H1 (cell line): ENCODE measurements around the gene SIM2. TPM values are rescaled to one million over a fixed set of nuclear protein-coding genes. Genes with fewer than 3 reads are reported as not detected.

ENCODE experiments used
- CTCF ChIA-PET: fragments of 300-600 bp; sonication (Branson Sonifier 250); formaldehyde crosslinking; loops from one replicate; lab custom pipeline; 2021; ENCODE audit not compliant: partially characterized antibody; lab: Charles Lee
- POLR2A ChIA-PET: fragments of 300-600 bp; sonication (Branson Sonifier 250); formaldehyde crosslinking; loops from one replicate; lab custom pipeline; 2021; ENCODE audit warnings: inconsistent platforms; ENCODE audit not compliant: partially characterized antibody; lab: Charles Lee
- DNase-seq, 2 experiments: peaks; one replicate each; pipeline versions ENCODE4 v3.0.0 to v3.0.0-alpha.2; 2010 to 2022; ENCODE audit warnings: low spot score in 2 of 2, low read depth in 1 of 2, mixed read lengths in 1 of 2
- FAIRE-seq: peaks from 2 replicates; lab custom pipeline; 2011; peaks lifted over from hg19 to GRCh38; lab: Jason Lieb, UNC
- H2AFZ ChIP-seq: 2 replicates; pipeline ENCODE4 v1.8.1; 2012; ENCODE audit warnings: low read length, inconsistent platforms
- H2AK5ac ChIP-seq: 2 replicates; pipeline ENCODE4 v1.6.1; 2013; ENCODE audit warnings: low read depth, low read length
- H2BK120ac ChIP-seq: replicated peaks from 2 replicates; pipeline ENCODE3; 2013; ENCODE audit warnings: low read depth, low read length, inconsistent platforms
- H2BK12ac ChIP-seq: 2 replicates; pipeline ENCODE4 v1.6.1; 2013; ENCODE audit warnings: low read depth, low read length
- H2BK15ac ChIP-seq: 2 replicates; pipeline ENCODE4 v1.6.1; 2013; ENCODE audit warnings: low read length
- H2BK20ac ChIP-seq: 2 replicates; pipeline ENCODE4 v1.6.1; 2013; ENCODE audit warnings: low read length
- H2BK5ac ChIP-seq: 2 replicates; pipeline ENCODE4 v1.6.1; 2013; ENCODE audit warnings: low read depth, low read length
- H3K14ac ChIP-seq: 2 replicates; pipeline ENCODE4 v1.6.1; 2013; ENCODE audit warnings: inconsistent platforms; ENCODE audit not compliant: insufficient read length
- H3K18ac ChIP-seq: 2 replicates; pipeline ENCODE4 v1.6.1; 2013; ENCODE audit warnings: low read length; ENCODE audit errors: extremely low read depth
- H3K23ac ChIP-seq: 2 replicates; pipeline ENCODE4 v1.6.1; 2013; ENCODE audit warnings: inconsistent platforms; ENCODE audit not compliant: insufficient read length
- H3K23me2 ChIP-seq: 2 replicates; pipeline ENCODE4 v1.6.1; 2013; ENCODE audit warnings: low read depth, low read length
- H3K27ac ChIP-seq: 2 replicates; pipeline ENCODE4 v1.6.1; 2011; ENCODE audit warnings: low read depth, low read length, inconsistent platforms
- H3K27me3 ChIP-seq, 4 experiments: replicated peaks in 1 of 4; 1 replicate in 1 of 4; 2 replicates in 3 of 4; pipeline versions ENCODE4 v1.6.1 to v1.8.1; 2011 to 2013; ENCODE audit warnings: low read length in 3 of 4, mild to moderate bottlenecking in 3 of 4, inconsistent platforms in 2 of 4, mixed read lengths in 2 of 4, moderate library complexity in 1 of 4; ENCODE audit not compliant: control insufficient read depth in 3 of 4, insufficient read depth in 3 of 4; ENCODE audit errors: extremely low read depth in 1 of 4
- H3K36me3 ChIP-seq, 4 experiments: 2 replicates each; pipeline versions ENCODE4 v1.6.1 to v1.8.1; 2011 to 2013; ENCODE audit warnings: mild to moderate bottlenecking in 4 of 4, low read length in 3 of 4, moderate library complexity in 2 of 4, control low read depth in 1 of 4, inconsistent platforms in 1 of 4; ENCODE audit not compliant: insufficient read depth in 4 of 4, control insufficient read depth in 2 of 4
- H3K4ac ChIP-seq: replicated peaks from 2 replicates; pipeline ENCODE3; 2013; ENCODE audit warnings: low read length, low read depth, mixed read lengths, inconsistent platforms; ENCODE audit not compliant: insufficient read length
- H3K4me1 ChIP-seq, 4 experiments: replicated peaks in 1 of 4; 1 replicate in 1 of 4; 2 replicates in 3 of 4; pipeline versions ENCODE4 v1.6.1 to v1.8.1; 2011 to 2013; ENCODE audit warnings: low read length in 3 of 4, inconsistent platforms in 2 of 4, mixed read lengths in 1 of 4; ENCODE audit not compliant: insufficient read depth in 4 of 4, control insufficient read depth in 3 of 4
- H3K4me2 ChIP-seq, 2 experiments: 2 replicates each; pipeline versions ENCODE4 v1.6.1 to v1.8.1; 2011 to 2013; ENCODE audit warnings: low read depth in 2 of 2, low read length in 2 of 2, control low read depth in 1 of 2, inconsistent platforms in 1 of 2, mild to moderate bottlenecking in 1 of 2; ENCODE audit not compliant: insufficient read depth in 1 of 2
- H3K4me3 ChIP-seq, 4 experiments: fragments of 200-600, 300-600 bp in 1 of 4; sonication (generic), shearing (Covaris generic), sonication (Bioruptor Twin) in 1 of 4; 2 replicates each; pipeline versions ENCODE4 v1.5.1 to v1.8.1; 2011 to 2016; ENCODE audit warnings: low read length in 4 of 4, low read depth in 3 of 4, control low read depth in 2 of 4, inconsistent platforms in 2 of 4, mild to moderate bottlenecking in 2 of 4, mixed read lengths in 1 of 4, moderate library complexity in 1 of 4; ENCODE audit not compliant: insufficient read depth in 2 of 4; ENCODE audit errors: extremely low read depth in 1 of 4
- H3K56ac ChIP-seq: replicated peaks from 2 replicates; pipeline ENCODE3; 2013; ENCODE audit warnings: low read depth, mild to moderate bottlenecking, mixed read lengths, low read length, inconsistent platforms; ENCODE audit not compliant: insufficient read length
- H3K79me1 ChIP-seq: 2 replicates; pipeline ENCODE4 v1.6.1; 2013; ENCODE audit warnings: low read depth, low read length, control low read depth
- H3K79me2 ChIP-seq, 2 experiments: 2 replicates each; pipeline versions ENCODE4 v1.6.1 to v1.8.1; 2012 to 2013; ENCODE audit warnings: low read length in 2 of 2, mild to moderate bottlenecking in 2 of 2, inconsistent platforms in 1 of 2; ENCODE audit not compliant: insufficient read depth in 2 of 2, control insufficient read depth in 1 of 2
- H3K9ac ChIP-seq, 4 experiments: replicated peaks in 1 of 4; 1 replicate in 1 of 4; 2 replicates in 3 of 4; pipeline versions ENCODE4 v1.6.1 to v1.8.1; 2011 to 2013; ENCODE audit warnings: low read depth in 3 of 4, low read length in 3 of 4, control low read depth in 2 of 4, mild to moderate bottlenecking in 2 of 4, moderate library complexity in 2 of 4, inconsistent platforms in 1 of 4; ENCODE audit errors: extremely low read depth in 1 of 4
- H3K9me3 ChIP-seq, 2 experiments: 2 replicates each; pipeline versions ENCODE4 v1.6.1 to v1.8.1; 2012 to 2013; ENCODE audit warnings: mild to moderate bottlenecking in 2 of 2, moderate library complexity in 2 of 2, control low read depth in 1 of 2, inconsistent platforms in 1 of 2, low read depth in 1 of 2, low read length in 1 of 2, mixed read lengths in 1 of 2; ENCODE audit not compliant: insufficient read depth in 2 of 2
- H4K20me1 ChIP-seq, 2 experiments: replicated peaks in 1 of 2; 2 replicates each; pipeline versions ENCODE3 to v1.8.1; 2011 to 2013; ENCODE audit warnings: inconsistent platforms in 2 of 2, low read length in 2 of 2, mild to moderate bottlenecking in 1 of 2; ENCODE audit not compliant: insufficient read depth in 2 of 2, control insufficient read depth in 1 of 2
- H4K5ac ChIP-seq: 2 replicates; pipeline ENCODE4 v1.6.1; 2013; ENCODE audit warnings: low read length, low read depth, mixed read lengths, inconsistent platforms; ENCODE audit not compliant: insufficient read length
- H4K8ac ChIP-seq: 2 replicates; pipeline ENCODE4 v1.8.0; 2013; ENCODE audit warnings: mild to moderate bottlenecking, moderate library complexity, low read length, inconsistent platforms; ENCODE audit not compliant: insufficient read depth; ENCODE audit errors: extremely low read depth
- H4K91ac ChIP-seq: replicated peaks from 2 replicates; pipeline ENCODE3; 2013; ENCODE audit warnings: low read length, mixed read lengths, inconsistent platforms; ENCODE audit not compliant: insufficient read length
- ATF2 ChIP-seq: IDR thresholded peaks from 2 replicates; pipeline ENCODE4 v1.6.1; 2012; ENCODE audit warnings: low read length, inconsistent platforms
- FOSL1 ChIP-seq: IDR thresholded peaks from 2 replicates; pipeline ENCODE4 v1.6.1; 2011; ENCODE audit warnings: mild to moderate bottlenecking, low read depth, low read length, moderate library complexity; ENCODE audit not compliant: insufficient read depth
- GTF2F1 ChIP-seq: IDR thresholded peaks from 2 replicates; pipeline ENCODE4 v1.6.1; 2012; ENCODE audit warnings: low read depth, low read length, improper control_type of control experiment, borderline replicate concordance
- KDM5A ChIP-seq: fragments of 200-600 bp; IDR thresholded peaks from 2 replicates; pipeline ENCODE4 v1.7.1; 2012; ENCODE audit warnings: mild to moderate bottlenecking, low read length, inconsistent platforms, mixed read lengths
- PHF8 ChIP-seq: fragments of 200-600 bp; sonication (generic); conservative IDR thresholded peaks from 2 replicates; pipeline ENCODE4 v1.7.1; 2012; ENCODE audit warnings: low read depth, mild to moderate bottlenecking, inconsistent platforms, low read length, moderate library complexity
- POLR2AphosphoS5 ChIP-seq: IDR thresholded peaks from 2 replicates; pipeline ENCODE4 v1.6.1; 2011; ENCODE audit warnings: low read depth, low read length
- POU5F1 ChIP-seq: IDR thresholded peaks from 2 replicates; pipeline ENCODE4 v1.6.1; 2011; ENCODE audit warnings: low read depth, mild to moderate bottlenecking, low read length, moderate library complexity
- RBBP5 ChIP-seq: IDR thresholded peaks from 2 replicates; pipeline ENCODE4 v1.7.1; 2012; ENCODE audit warnings: low read depth, mild to moderate bottlenecking, inconsistent platforms, low read length, moderate library complexity, borderline replicate concordance
- RXRA ChIP-seq: IDR thresholded peaks from 2 replicates; pipeline ENCODE4 v1.6.1; 2011; ENCODE audit warnings: low read depth, mild to moderate bottlenecking, low read length, moderate library complexity; ENCODE audit not compliant: insufficient read depth
- SAP30 ChIP-seq: fragments of 300-600 bp; sonication (generic); IDR thresholded peaks from 2 replicates; pipeline ENCODE4 v1.7.1; 2012; ENCODE audit warnings: low read length, moderate library complexity, mild to moderate bottlenecking, inconsistent platforms; ENCODE audit not compliant: insufficient read depth, insufficient replicate concordance
- TAF1 ChIP-seq: IDR thresholded peaks from 2 replicates; pipeline ENCODE4 v1.6.1; 2011; ENCODE audit warnings: mild to moderate bottlenecking, low read depth, low read length
- TBP ChIP-seq: IDR thresholded peaks from 2 replicates; pipeline ENCODE4 v1.6.1; 2011; ENCODE audit warnings: low read depth, low read length, improper control_type of control experiment
- TEAD4 ChIP-seq: IDR thresholded peaks from 2 replicates; pipeline ENCODE4 v1.6.1; 2012; ENCODE audit warnings: low read depth, low read length, inconsistent platforms, mixed read lengths
- WGBS, 2 experiments: shearing (Covaris generic) in 1 of 2; methylation state at CpG; one replicate each; pipeline versions ENCODE4 v1.1.6 to v1.1.7; 2013 to 2015; ENCODE audit warnings: low lambda C conversion rate in 2 of 2, mixed read lengths in 2 of 2, inconsistent platforms in 1 of 2, low coverage in 1 of 2, missing lambda C conversion rate in 1 of 2; ENCODE audit not compliant: insufficient replicate concordance in 2 of 2, insufficient coverage in 1 of 2, insufficient read length in 1 of 2; ENCODE audit errors: extremely low coverage in 1 of 2, missing lambda C conversion rate in 1 of 2; 5-methylcytosine and 5-hydroxymethylcytosine counted together
- polyA plus RNA-seq, 7 experiments: library from polyadenylated mRNA; depleted of rRNA in 3 of 7; stranded (reverse) in 5 of 7; unstranded in 2 of 7; fragments of >200 nt in 5 of 7; fragments of 200-250 nt in 2 of 7; gene quantifications; 1 replicate in 5 of 7; 2 replicates in 1 of 7; 4 replicates in 1 of 7; pipeline versions ENCODE4 v1.2.1 to v1.2.3, GENCODE V29; 2011 to 2013; ENCODE audit warnings: missing spikeins in 2 of 7, mixed read lengths in 2 of 7
- total RNA-seq: library from RNA; stranded (reverse); fragmentation: NEBNext Ultra II Directional; extraction: Animal tissue kit (Norgen Biotek cat#: 25700); gene quantifications from 2 replicates; pipeline ENCODE4 v1.2.1, GENCODE V29; 2021

SIM2 gene
- total and polyA plus RNA-seq, 2 of the 8 experiments (the other 6 are each of a cell fraction or from before 2014, with no cell fraction given): 0.05 to 0.26 TPM

- no peak overlapping the region for H2BK120ac ChIP-seq
- TF ChIP-seq RBBP5 (no peak), TBP (no peak), ATF2 (no peak), POLR2AphosphoS5 (no peak), GTF2F1 (no peak), POU5F1 (no peak), RXRA (no peak), SAP30 (no peak), PHF8 (no peak), FOSL1 (no peak), TAF1 (no peak), KDM5A (no peak), TEAD4 (no peak)
Measured at GRCh38 chr21:36766511-36766910, 67.6 kb downstream of the SIM2 start.

More at GRCh38 chr21:36766511-36766910, 67.6 kb downstream of the SIM2 start:
- Histone ChIP-seq H2AFZ (no peak overlapping the region), H4K8ac (no peak overlapping the region; the same call in 1 of the 2 replicates), H4K91ac (no peak overlapping the region), H3K27me3 (no peaks in the 10 kb centered on the region), H3K23me2 (no peaks in the 10 kb centered on the region), H2BK5ac (no peak overlapping the region), H3K14ac (no peak overlapping the region), H3K4me2 (no peak overlapping the region), H4K5ac (no peak overlapping the region), H3K9ac (no peak overlapping the region), H3K79me2 (no peaks in the 10 kb centered on the region), H3K4ac (no peak overlapping the region), H3K4me1 (peaks cover 0 to 3% (median 0%) of the 10 kb centered on the region in 4 experiments; a peak in 3 of 7 replicates), H3K23ac (no peak overlapping the region), H3K27ac (no peak overlapping the region), H2AK5ac (no peak overlapping the region), H2BK12ac (no peak overlapping the region), H2BK20ac (no peak overlapping the region), H3K9me3 (no peaks in the 10 kb centered on the region), H2BK15ac (no peak overlapping the region), H3K56ac (no peak overlapping the region), H3K18ac (no peak overlapping the region), H3K36me3 (no peaks in the 10 kb centered on the region), H3K4me3 (no peak overlapping the region), H4K20me1 (no peaks in the 10 kb centered on the region), H3K79me1 (no peaks in the 10 kb centered on the region)
- 94% methylated on average over 6 of the region's 6 CpGs; no CpG with 5 or more reads in 1 of the 2 experiments for WGBS, 2 experiments
- CTCF ChIA-PET: interaction anchor here (0.6 to 1.7 kb wide), 3 partner anchors 84 to 196 kb away, joined by 3 to 5 read pairs (median 4); no protein-coding TSS in a partner anchor
- FAIRE-seq: no peak
- POLR2A ChIA-PET: no interaction called here
- DNase-seq: no peak
